HEK293 (cell line): Measurements from ENCODE around the gene MLN.

Experiments
- CTCF ChIA-PET: fragments of 350-600 bp; formaldehyde crosslinking; extraction: SDS; loops from one replicate; lab custom pipeline; 2021; ENCODE audit warnings: antibody characterized with exemption; lab: Yijun Ruan, JAX
- POLR2A ChIA-PET: fragments of 300-600 bp; formaldehyde crosslinking; extraction: SDS; loops from one replicate; lab custom pipeline; 2020; ENCODE audit warnings: antibody characterized with exemption, inconsistent platforms; lab: Yijun Ruan, JAX
- H3K27ac ChIP-seq: fragments of 200-500 bp; sonication (Bioruptor generic); 2 replicates; pipeline ENCODE4 v1.5.1; 2014; ENCODE audit warnings: low read depth, low read length, control low read depth, inconsistent platforms; ENCODE audit errors: extremely low read depth
- H3K36me3 ChIP-seq, 2 experiments: fragments of 200-500 bp in 1 of 2; sonication (Bioruptor generic) in 1 of 2; 1 replicate in 1 of 2; 2 replicates in 1 of 2; pipeline ENCODE4 v1.5.1; 2014 to 2017; ENCODE audit warnings: inconsistent platforms in 2 of 2, low read length in 2 of 2; ENCODE audit not compliant: control insufficient read depth in 2 of 2, insufficient read depth in 1 of 2
- H3K4me1 ChIP-seq: fragments of 200-500 bp; sonication (Bioruptor generic); 2 replicates; pipeline ENCODE4 v1.5.1; 2014; ENCODE audit warnings: mild to moderate bottlenecking, low read length, inconsistent platforms; ENCODE audit not compliant: control insufficient read depth, insufficient read depth
- H3K4me3 ChIP-seq: 2 replicates; pipeline ENCODE4 v1.5.1; 2011; ENCODE audit warnings: low read depth, mild to moderate bottlenecking, control low read depth, low read length, moderate library complexity
- H3K9me3 ChIP-seq: fragments of 200-500 bp; sonication (Bioruptor generic); 2 replicates; pipeline ENCODE4 v1.5.1; 2014; ENCODE audit warnings: low read depth, low read length, inconsistent platforms; ENCODE audit not compliant: control insufficient read depth, insufficient read depth
- BCL11A ChIP-seq: fragments of 450-650 bp; formaldehyde crosslinking; IDR thresholded peaks from 2 replicates; pipeline ENCODE4 v1.5.1; 2016; ENCODE audit warnings: low read depth, missing biosample characterization, missing genetic modification characterization
- GLIS1 ChIP-seq: fragments of 450-650 bp; formaldehyde crosslinking; IDR thresholded peaks from 2 replicates; pipeline ENCODE4 v1.5.1; 2016; ENCODE audit warnings: missing biosample characterization, missing genetic modification characterization
- OSR2 ChIP-seq: fragments of 450-650 bp; formaldehyde crosslinking; IDR thresholded peaks from 2 replicates; pipeline ENCODE4 v1.5.1; 2016; ENCODE audit warnings: missing biosample characterization, missing genetic modification characterization
- ZBTB17 ChIP-seq: fragments of 450-650 bp; formaldehyde crosslinking; IDR thresholded peaks from 2 replicates; pipeline ENCODE4 v1.5.1; 2016; ENCODE audit warnings: missing biosample characterization, missing genetic modification characterization
- ZBTB20 ChIP-seq: fragments of 450-650 bp; formaldehyde crosslinking; IDR thresholded peaks from 2 replicates; pipeline ENCODE4 v1.5.1; 2016; ENCODE audit warnings: missing biosample characterization, missing genetic modification characterization
- ZIC2 ChIP-seq: fragments of 450-650 bp; formaldehyde crosslinking; IDR thresholded peaks from 2 replicates; pipeline ENCODE4 v1.5.1; 2016; ENCODE audit warnings: missing biosample characterization, missing genetic modification characterization
- ZNF138 ChIP-seq: fragments of 450-650 bp; formaldehyde crosslinking; IDR thresholded peaks from 2 replicates; pipeline ENCODE4 v1.5.1; 2016; ENCODE audit warnings: missing biosample characterization, missing genetic modification characterization, borderline replicate concordance
- ZNF184 ChIP-seq: fragments of 450-650 bp; IDR thresholded peaks from 2 replicates; pipeline ENCODE4 v1.5.1; 2018; ENCODE audit warnings: missing biosample characterization, mild to moderate bottlenecking, missing genetic modification characterization
- ZNF223 ChIP-seq: fragments of 450-650 bp; formaldehyde crosslinking; IDR thresholded peaks from 2 replicates; pipeline ENCODE4 v1.5.1; 2016; ENCODE audit warnings: missing biosample characterization, missing genetic modification characterization
- ZNF248 ChIP-seq: fragments of 450-650 bp; formaldehyde crosslinking; IDR thresholded peaks from 2 replicates; pipeline ENCODE4 v1.5.1; 2017; ENCODE audit warnings: missing biosample characterization, missing genetic modification characterization
- ZNF394 ChIP-seq: fragments of 450-650 bp; formaldehyde crosslinking; IDR thresholded peaks from 2 replicates; pipeline ENCODE4 v1.5.1; 2016; ENCODE audit warnings: missing biosample characterization, missing genetic modification characterization, mild to moderate bottlenecking, moderate library complexity, borderline replicate concordance
- ZNF530 ChIP-seq: fragments of 450-650 bp; formaldehyde crosslinking; IDR thresholded peaks from 2 replicates; pipeline ENCODE4 v1.5.1; 2016; ENCODE audit warnings: low read depth, missing biosample characterization, missing genetic modification characterization
- ZNF558 ChIP-seq: fragments of 450-650 bp; formaldehyde crosslinking; IDR thresholded peaks from 2 replicates; pipeline ENCODE4 v1.5.1; 2016; ENCODE audit warnings: missing biosample characterization, missing genetic modification characterization
- ZNF561 ChIP-seq: fragments of 450-650 bp; IDR thresholded peaks from 2 replicates; pipeline ENCODE4 v1.5.1; 2018; ENCODE audit warnings: missing biosample characterization, missing genetic modification characterization, borderline replicate concordance
- ZNF624 ChIP-seq: fragments of 450-650 bp; formaldehyde crosslinking; IDR thresholded peaks from 2 replicates; pipeline ENCODE4 v1.5.1; 2017; ENCODE audit warnings: missing biosample characterization, missing genetic modification characterization
- ZNF664 ChIP-seq: fragments of 450-650 bp; formaldehyde crosslinking; IDR thresholded peaks from 2 replicates; pipeline ENCODE4 v1.5.1; 2016; ENCODE audit warnings: missing biosample characterization, missing genetic modification characterization
- ZNF768 ChIP-seq: fragments of 450-650 bp; formaldehyde crosslinking; IDR thresholded peaks from 2 replicates; pipeline ENCODE4 v1.5.1; 2018; ENCODE audit warnings: missing biosample characterization, mild to moderate bottlenecking, missing genetic modification characterization
- ZNF792 ChIP-seq: fragments of 450-650 bp; formaldehyde crosslinking; IDR thresholded peaks from 2 replicates; pipeline ENCODE4 v1.5.1; 2016; ENCODE audit warnings: missing biosample characterization, missing genetic modification characterization
- ZNF830 ChIP-seq: fragments of 450-650 bp; IDR thresholded peaks from 2 replicates; pipeline ENCODE4 v1.5.0; 2018; ENCODE audit warnings: missing biosample characterization, missing genetic modification characterization, low read depth, mild to moderate bottlenecking, moderate library complexity
- ZXDB ChIP-seq: fragments of 450-650 bp; formaldehyde crosslinking; IDR thresholded peaks from 2 replicates; pipeline ENCODE4 v1.5.1; 2016; ENCODE audit warnings: missing biosample characterization, missing genetic modification characterization
- TF ChIP-seq, protein P1 (sequence below): fragments of 450-650 bp; formaldehyde crosslinking; conservative IDR thresholded peaks from 2 replicates; pipeline ENCODE4 v1.5.1; 2016; ENCODE audit warnings: low read depth, missing biosample characterization, missing genetic modification characterization
- TF ChIP-seq, protein P2 (sequence below): fragments of 450-650 bp; formaldehyde crosslinking; conservative IDR thresholded peaks from 2 replicates; pipeline ENCODE4 v1.5.1; 2016; ENCODE audit warnings: low read depth, missing biosample characterization, missing genetic modification characterization

The MLN gene

DNA sequence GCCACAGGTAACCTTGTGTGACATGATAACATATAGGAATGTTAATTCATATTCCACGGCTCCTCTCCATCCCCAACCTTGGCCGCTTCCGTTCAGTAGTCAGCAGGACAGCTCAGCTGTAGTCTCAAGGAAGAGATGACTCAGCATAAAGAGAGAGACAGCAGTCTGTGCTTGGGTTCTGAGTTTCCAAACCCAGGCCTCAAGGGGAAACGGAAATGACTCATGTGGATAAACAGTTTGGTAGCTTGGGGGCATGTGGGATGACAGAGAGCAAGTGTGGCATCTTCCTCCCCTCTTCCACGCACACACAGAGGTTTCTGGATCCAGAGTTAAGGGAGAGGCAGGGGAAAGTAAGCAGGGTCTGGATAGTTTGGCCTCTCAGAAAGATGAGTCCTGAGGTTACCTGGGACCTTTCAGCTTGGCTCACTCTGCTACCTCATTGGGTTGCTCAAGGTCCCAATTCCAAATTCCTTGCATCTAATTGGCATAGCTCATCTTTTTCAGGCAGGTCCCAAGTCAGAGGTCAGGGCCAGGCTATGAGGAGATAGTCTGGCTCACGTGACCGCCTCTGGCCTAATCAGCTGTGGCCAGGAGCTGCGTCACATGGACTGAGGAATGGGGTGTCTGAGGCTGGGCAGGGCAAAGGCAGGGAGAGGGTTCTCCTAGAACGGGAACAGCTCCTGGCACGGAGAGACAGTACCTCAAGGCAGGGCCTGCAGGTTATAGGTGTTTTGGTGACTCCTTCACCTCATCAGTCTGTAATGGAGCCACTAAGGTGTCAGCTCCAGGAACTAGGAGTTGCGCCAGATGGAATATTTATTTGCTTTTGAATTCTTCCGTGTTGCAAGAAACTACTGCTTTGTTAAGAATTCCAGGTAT lies 36.5 kb upstream of the MLN start (continued):
- no peak; the same call in 1 of the 2 replicates for TF ChIP-seq ZXDB
- TF ChIP-seq ZBTB17 (tag by site-specific recombination) = peak; percentile 76
- TF ChIP-seq ZNF394 (tag by site-specific recombination) = peak; percentile 68; the same call in 1 of the 2 replicates
- TF ChIP-seq ZNF830 (tag by site-specific recombination) = no peak
- TF ChIP-seq ZNF530 (tag by site-specific recombination) = no peak
- no peak for TF ChIP-seq ZNF664
- peak; percentile 69; the same call in 1 of the 2 replicates for TF ChIP-seq ZNF561 (tag by site-specific recombination)
- no peak for TF ChIP-seq ZNF223 (tag by site-specific recombination)
- 0 out of 2 replicates have a peak, but pooled peaks have one; percentile 15 for TF ChIP-seq GLIS1
- no peak for TF ChIP-seq ZNF792 (tag by site-specific recombination)
- TF ChIP-seq OSR2 (tag by site-specific recombination) = peak; percentile 85

DNA sequence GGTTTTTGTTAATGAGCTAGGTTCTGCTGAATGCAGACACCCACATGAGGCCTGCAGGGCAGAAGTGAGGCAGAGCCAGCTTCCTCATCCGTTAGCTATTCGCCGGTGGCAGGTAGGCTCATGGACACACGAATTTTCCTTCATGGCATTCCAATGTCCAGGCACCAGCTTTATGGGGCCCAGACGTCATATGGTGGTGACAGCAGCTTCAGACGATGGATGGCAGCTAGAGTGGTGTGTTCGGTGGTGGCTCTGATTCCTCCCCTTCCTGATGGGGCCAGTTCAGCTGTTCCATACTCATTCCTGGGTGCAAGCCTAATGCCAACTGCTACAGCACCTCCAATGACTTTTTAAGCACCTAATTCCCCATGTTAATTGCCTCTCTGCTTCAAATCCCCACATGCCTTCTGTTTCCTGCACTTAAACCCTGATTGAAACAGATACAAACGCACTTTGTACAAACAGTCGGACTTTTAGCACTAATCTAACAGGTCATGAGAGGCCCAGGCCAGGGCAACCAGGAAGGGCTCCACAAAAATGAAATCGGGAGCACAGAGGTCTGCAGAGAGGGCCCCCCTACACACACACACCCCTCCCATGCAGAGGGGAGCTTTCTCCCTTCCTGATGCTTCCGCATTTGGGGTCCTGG lies 35.7 kb upstream of the MLN start:
- TF ChIP-seq ZBTB20 (tag by site-specific recombination) (peak; percentile 60; the same call in 1 of the 2 replicates), ZNF624 (no peak)
- H3K36me3 ChIP-seq = no peaks in the 10 kb centered on the region
- no peak overlapping the region for H3K4me3 ChIP-seq
- no peaks in the 10 kb centered on the region for H3K4me1 ChIP-seq
- no peaks in the 10 kb centered on the region for H3K9me3 ChIP-seq
- no peak overlapping the region for H3K27ac ChIP-seq
- ChIA-PET POLR2A (interaction anchor here (0.6 to 1.2 kb wide), 3 partner anchors 22 to 60 kb away, joined by 3 read pairs; no protein-coding TSS in a partner anchor), CTCF (interaction anchor here (0.8 to 1.9 kb wide), 8 partner anchors 8 to 215 kb away, joined by 3 to 7 read pairs (median 4); no protein-coding TSS in a partner anchor)

DNA sequence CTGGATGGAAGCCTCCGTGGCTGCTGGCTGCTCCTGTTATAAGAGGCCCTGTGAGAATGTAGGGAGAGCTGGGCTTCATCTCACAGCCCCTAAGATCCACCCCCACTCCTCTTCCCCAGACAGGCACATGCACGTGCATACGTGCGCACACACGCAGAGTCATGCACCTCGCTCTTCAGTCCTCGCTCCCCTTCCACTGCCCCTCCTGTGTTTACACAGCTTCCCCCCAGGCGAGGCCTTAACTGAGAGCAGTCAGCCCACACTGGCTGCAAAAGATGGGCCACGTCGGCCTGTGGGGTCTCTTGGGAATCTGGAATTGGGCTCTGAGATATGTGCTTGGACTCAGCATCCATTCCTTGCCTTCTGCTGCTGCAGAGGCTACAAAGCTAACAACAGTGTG lies 35.2 kb upstream of the MLN start:
- H3K27ac ChIP-seq = no peak overlapping the region
- H3K36me3 ChIP-seq = no peaks in the 10 kb centered on the region
- ChIA-PET CTCF (interaction anchor here (1.5 to 1.9 kb wide), 4 partner anchors 14 to 216 kb away, joined by 4 to 7 read pairs (median 6); no protein-coding TSS in a partner anchor), POLR2A (no interaction called here)
- H3K9me3 ChIP-seq = no peaks in the 10 kb centered on the region
- no peaks in the 10 kb centered on the region for H3K4me1 ChIP-seq
- no peak overlapping the region for H3K4me3 ChIP-seq
- TF ChIP-seq, protein P1, sequence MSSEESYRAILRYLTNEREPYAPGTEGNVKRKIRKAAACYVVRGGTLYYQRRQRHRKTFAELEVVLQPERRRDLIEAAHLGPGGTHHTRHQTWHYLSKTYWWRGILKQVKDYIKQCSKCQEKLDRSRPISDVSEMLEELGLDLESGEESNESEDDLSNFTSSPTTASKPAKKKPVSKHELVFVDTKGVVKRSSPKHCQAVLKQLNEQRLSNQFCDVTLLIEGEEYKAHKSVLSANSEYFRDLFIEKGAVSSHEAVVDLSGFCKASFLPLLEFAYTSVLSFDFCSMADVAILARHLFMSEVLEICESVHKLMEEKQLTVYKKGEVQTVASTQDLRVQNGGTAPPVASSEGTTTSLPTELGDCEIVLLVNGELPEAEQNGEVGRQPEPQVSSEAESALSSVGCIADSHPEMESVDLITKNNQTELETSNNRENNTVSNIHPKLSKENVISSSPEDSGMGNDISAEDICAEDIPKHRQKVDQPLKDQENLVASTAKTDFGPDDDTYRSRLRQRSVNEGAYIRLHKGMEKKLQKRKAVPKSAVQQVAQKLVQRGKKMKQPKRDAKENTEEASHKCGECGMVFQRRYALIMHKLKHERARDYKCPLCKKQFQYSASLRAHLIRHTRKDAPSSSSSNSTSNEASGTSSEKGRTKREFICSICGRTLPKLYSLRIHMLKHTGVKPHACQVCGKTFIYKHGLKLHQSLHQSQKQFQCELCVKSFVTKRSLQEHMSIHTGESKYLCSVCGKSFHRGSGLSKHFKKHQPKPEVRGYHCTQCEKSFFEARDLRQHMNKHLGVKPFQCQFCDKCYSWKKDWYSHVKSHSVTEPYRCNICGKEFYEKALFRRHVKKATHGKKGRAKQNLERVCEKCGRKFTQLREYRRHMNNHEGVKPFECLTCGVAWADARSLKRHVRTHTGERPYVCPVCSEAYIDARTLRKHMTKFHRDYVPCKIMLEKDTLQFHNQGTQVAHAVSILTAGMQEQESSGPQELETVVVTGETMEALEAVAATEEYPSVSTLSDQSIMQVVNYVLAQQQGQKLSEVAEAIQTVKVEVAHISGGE (tag by site-specific recombination) = no peak
- TF ChIP-seq ZNF184 (tag by site-specific recombination) (no peak), ZNF768 (tag by site-specific recombination) (no peak), BCL11A (no peak), ZNF248 (no peak), ZNF558 (tag by site-specific recombination) (no peak), ZNF138 (tag by site-specific recombination) (no peak), ZIC2 (tag by site-specific recombination) (no peak)
- TF ChIP-seq, protein P2, sequence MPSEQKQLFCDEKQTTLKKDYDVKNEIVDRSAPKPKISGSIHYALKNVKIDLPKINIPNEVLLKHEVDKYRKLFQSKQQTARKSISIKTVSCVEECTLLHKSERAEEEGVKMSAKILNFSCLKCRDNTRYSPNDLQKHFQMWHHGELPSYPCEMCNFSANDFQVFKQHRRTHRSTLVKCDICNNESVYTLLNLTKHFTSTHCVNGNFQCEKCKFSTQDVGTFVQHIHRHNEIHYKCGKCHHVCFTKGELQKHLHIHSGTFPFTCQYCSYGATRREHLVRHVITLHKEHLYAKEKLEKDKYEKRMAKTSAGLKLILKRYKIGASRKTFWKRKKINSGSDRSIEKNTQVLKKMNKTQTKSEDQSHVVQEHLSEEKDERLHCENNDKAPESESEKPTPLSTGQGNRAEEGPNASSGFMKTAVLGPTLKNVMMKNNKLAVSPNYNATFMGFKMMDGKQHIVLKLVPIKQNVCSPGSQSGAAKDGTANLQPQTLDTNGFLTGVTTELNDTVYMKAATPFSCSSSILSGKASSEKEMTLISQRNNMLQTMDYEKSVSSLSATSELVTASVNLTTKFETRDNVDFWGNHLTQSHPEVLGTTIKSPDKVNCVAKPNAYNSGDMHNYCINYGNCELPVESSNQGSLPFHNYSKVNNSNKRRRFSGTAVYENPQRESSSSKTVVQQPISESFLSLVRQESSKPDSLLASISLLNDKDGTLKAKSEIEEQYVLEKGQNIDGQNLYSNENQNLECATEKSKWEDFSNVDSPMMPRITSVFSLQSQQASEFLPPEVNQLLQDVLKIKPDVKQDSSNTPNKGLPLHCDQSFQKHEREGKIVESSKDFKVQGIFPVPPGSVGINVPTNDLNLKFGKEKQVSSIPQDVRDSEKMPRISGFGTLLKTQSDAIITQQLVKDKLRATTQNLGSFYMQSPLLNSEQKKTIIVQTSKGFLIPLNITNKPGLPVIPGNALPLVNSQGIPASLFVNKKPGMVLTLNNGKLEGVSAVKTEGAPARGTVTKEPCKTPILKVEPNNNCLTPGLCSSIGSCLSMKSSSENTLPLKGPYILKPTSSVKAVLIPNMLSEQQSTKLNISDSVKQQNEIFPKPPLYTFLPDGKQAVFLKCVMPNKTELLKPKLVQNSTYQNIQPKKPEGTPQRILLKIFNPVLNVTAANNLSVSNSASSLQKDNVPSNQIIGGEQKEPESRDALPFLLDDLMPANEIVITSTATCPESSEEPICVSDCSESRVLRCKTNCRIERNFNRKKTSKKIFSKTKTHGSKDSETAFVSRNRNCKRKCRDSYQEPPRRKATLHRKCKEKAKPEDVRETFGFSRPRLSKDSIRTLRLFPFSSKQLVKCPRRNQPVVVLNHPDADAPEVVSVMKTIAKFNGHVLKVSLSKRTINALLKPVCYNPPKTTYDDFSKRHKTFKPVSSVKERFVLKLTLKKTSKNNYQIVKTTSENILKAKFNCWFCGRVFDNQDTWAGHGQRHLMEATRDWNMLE (tag by site-specific recombination) = no peak
